ENCODE measurements around the gene GJA4.

- TF ChIP-seq CTCF (IDR thresholded peaks at IDR 0.05) (no peak), POLR2A (IDR thresholded peaks at IDR 0.05) (no peak)
These were observed 34.0 kb upstream of the GJA4 start for GRCh38 chr1:34758751-34759150.
